Measurements from ENCODE around the gene DOK4. TPM values are rescaled to one million over a fixed set of nuclear protein-coding genes. Genes with fewer than 3 reads are reported as not detected.

DOK4 gene
- total and polyA plus RNA-seq, 2 donors (not counting 1 experiment from before 2014, with no cell fraction given), result 1.6 to 2.5 TPM

- Histone ChIP-seq H3K27me3 (replicated peaks in 1 of 4; ENCODE audit: control extremely low read depth in 1 of 4, control insufficient read depth in 3 of 4, insufficient read depth in 4 of 4, low read length in 3 of 4) (no peaks in the 10 kb centered on the region), H3K79me2 (ENCODE audit: control insufficient read depth, insufficient read depth, low read length) (no peaks in the 10 kb centered on the region), H3K36me3 (replicated peaks in 1 of 2; ENCODE audit: control extremely low read depth in 1 of 2, control insufficient read depth in 1 of 2, extremely low read depth in 1 of 2, insufficient read depth in 2 of 2, low read length in 1 of 2) (no peaks in the 10 kb centered on the region), H3K4me2 (replicated peaks; ENCODE audit: low read depth, low read length, poor library complexity, severe bottlenecking) (no peak overlapping the region), H3K9me3 (ENCODE audit: control extremely low read depth in 1 of 3, control insufficient read depth in 2 of 3, insufficient read depth in 1 of 3, low read length in 2 of 3) (no peaks in the 10 kb centered on the region), H3K4me1 (ENCODE audit: control insufficient read depth in 2 of 2, insufficient read depth in 2 of 2, low read length in 2 of 2) (no peaks in the 10 kb centered on the region), H3K4me3 (ENCODE audit: control extremely low read depth in 1 of 5, extremely low read depth in 1 of 5, insufficient read depth in 1 of 5, low read depth in 2 of 5, low read length in 4 of 5) (no peak overlapping the region), H3K27ac (ENCODE audit: low read length in 2 of 2) (no peak overlapping the region), H2AFZ (ENCODE audit: insufficient read depth, low read depth, low read length, poor library complexity, severe bottlenecking) (no peak overlapping the region), H4K20me1 (ENCODE audit: control insufficient read depth, insufficient read depth, low read length, poor library complexity, severe bottlenecking) (no peaks in the 10 kb centered on the region), H3K9ac (ENCODE audit: low read length) (no peak overlapping the region)
- POLR2A ChIA-PET, result no interaction called here
- Mint-ChIP-seq H3K27me3 (peaks cover 13% of the 10 kb centered on the region), H3K27ac (no peak overlapping the region), H3K9me3 (ENCODE audit: insufficient read depth) (no peaks in the 10 kb centered on the region), H3K4me3 (no peak overlapping the region), H3K4me1 (no peaks in the 10 kb centered on the region)
- DNase-seq (no peak), ATAC-seq (ENCODE audit: low read depth) (no peak)
- 90% methylated on average over 2 of the region's 3 CpGs for WGBS (ENCODE audit: insufficient coverage)
- CTCF ChIA-PET, result interaction anchor here (2.5 kb wide), 1 partner anchor 12 kb away, joined by 5 read pairs; no protein-coding TSS in a partner anchor
- no peak for TF ChIP-seq EZH2 (IDR thresholded peaks at IDR 0.05; ENCODE audit: borderline replicate concordance, insufficient read depth, low read depth, low read length, poor library complexity, severe bottlenecking)
- TF ChIP-seq CTCF (IDR thresholded peaks at IDR 0.05), result no peak
- intact Hi-C loops (cut with micrococcal nuclease), result no loop called here
Measured at GRCh38 chr16:57508035-57508425, 21.7 kb upstream of the DOK4 start.

- TF ChIP-seq CTCF (IDR thresholded peaks at IDR 0.05) (no peak), EZH2 (IDR thresholded peaks at IDR 0.05; ENCODE audit: borderline replicate concordance, insufficient read depth, low read depth, low read length, poor library complexity, severe bottlenecking) (no peak)
- Histone ChIP-seq H3K27me3 (replicated peaks in 1 of 4; ENCODE audit: control extremely low read depth in 1 of 4, control insufficient read depth in 3 of 4, insufficient read depth in 4 of 4, low read length in 3 of 4) (no peaks in the 10 kb centered on the region), H3K79me2 (ENCODE audit: control insufficient read depth, insufficient read depth, low read length) (no peaks in the 10 kb centered on the region), H3K9me3 (ENCODE audit: control extremely low read depth in 1 of 3, control insufficient read depth in 2 of 3, insufficient read depth in 1 of 3, low read length in 2 of 3) (no peaks in the 10 kb centered on the region), H3K9ac (ENCODE audit: low read length) (no peak overlapping the region), H2AFZ (ENCODE audit: insufficient read depth, low read depth, low read length, poor library complexity, severe bottlenecking) (no peak overlapping the region), H3K4me2 (replicated peaks; ENCODE audit: low read depth, low read length, poor library complexity, severe bottlenecking) (no peak overlapping the region), H3K27ac (ENCODE audit: low read length in 2 of 2) (no peak overlapping the region), H4K20me1 (ENCODE audit: control insufficient read depth, insufficient read depth, low read length, poor library complexity, severe bottlenecking) (no peaks in the 10 kb centered on the region), H3K4me3 (ENCODE audit: control extremely low read depth in 1 of 5, extremely low read depth in 1 of 5, insufficient read depth in 1 of 5, low read depth in 2 of 5, low read length in 4 of 5) (no peak overlapping the region), H3K4me1 (ENCODE audit: control insufficient read depth in 2 of 2, insufficient read depth in 2 of 2, low read length in 2 of 2) (no peaks in the 10 kb centered on the region), H3K36me3 (replicated peaks in 1 of 2; ENCODE audit: control extremely low read depth in 1 of 2, control insufficient read depth in 1 of 2, extremely low read depth in 1 of 2, insufficient read depth in 2 of 2, low read length in 1 of 2) (no peaks in the 10 kb centered on the region)
- no peak for ATAC-seq (ENCODE audit: low read depth)
- CTCF ChIA-PET, result interaction anchor here (2.5 kb wide), 1 partner anchor 13 kb away, joined by 5 read pairs; no protein-coding TSS in a partner anchor
- DNase-seq, result no peak
- POLR2A ChIA-PET, result no interaction called here
- 82% methylated on average over 12 of the region's 13 CpGs for WGBS (ENCODE audit: insufficient coverage)
- intact Hi-C loops (cut with micrococcal nuclease), result no loop called here
- Mint-ChIP-seq H3K27ac (no peak overlapping the region), H3K27me3 (peaks cover 15% of the 10 kb centered on the region), H3K4me3 (no peak overlapping the region), H3K4me1 (no peaks in the 10 kb centered on the region), H3K9me3 (ENCODE audit: insufficient read depth) (no peaks in the 10 kb centered on the region)
Measured at GRCh38 chr16:57507136-57508034, 21.1 kb upstream of the DOK4 start.
